ENCODE measurements around the gene STX18.

The STX18 gene

DNA sequence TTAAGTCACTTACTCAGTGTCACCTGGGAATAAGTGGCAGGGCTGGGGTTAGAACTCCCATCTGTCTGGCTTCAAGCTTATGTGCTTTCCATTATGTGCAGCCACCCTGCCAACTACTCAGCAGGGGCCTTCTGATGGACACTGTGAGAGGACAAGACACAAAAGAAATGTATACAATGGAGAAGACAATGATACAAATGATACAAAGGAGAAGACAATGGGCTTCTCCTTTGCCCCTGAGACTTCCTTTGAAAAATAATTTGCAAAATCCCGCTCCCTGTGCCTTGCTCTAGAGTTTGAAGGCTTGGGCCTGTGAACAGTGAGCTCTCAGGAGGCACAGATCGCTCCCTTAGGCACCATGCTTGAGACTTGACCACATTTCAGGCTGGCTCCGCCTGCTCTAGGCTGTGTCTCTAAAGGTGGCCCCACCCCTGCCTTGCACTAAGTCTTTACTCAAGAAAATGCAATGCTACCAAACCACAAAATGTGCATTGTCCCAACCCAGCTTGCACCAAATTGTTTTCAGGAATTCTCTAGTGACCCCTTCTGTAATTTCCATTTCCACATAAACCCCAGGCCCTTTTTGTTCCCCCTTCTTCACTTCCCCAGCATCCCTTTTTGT, 27.1 kb upstream of the STX18 start:
- TF ChIP-seq GATA3 (IDR thresholded peaks at IDR 0.05; ENCODE audit: low read depth, low read length) (no peak), GATA2 (IDR thresholded peaks at IDR 0.05; ENCODE audit: low read depth, low read length) (no peak)

DNA sequence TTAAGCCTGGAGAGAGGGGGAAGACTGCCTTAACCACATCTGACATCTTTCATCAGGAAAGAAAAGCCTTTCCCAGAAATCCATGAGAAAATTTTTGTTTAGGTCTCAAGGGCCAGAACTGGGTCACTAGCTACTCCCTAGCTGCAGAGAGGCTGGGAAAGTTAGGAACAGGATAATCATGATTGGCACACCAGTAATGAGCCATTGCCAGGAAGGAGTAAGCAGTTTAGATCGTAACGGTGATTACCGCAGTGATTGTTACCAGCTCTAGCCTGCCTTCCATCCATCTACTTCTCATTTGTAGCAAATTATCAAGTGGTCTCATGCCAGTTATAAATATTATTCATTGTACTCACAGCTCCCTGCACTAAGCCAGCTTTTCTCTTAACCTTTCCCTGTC, 22.7 kb upstream of the STX18 start:
- no peak for TF ChIP-seq GATA3 (IDR thresholded peaks at IDR 0.05; ENCODE audit: low read depth, low read length)
- no peak for TF ChIP-seq GATA2 (IDR thresholded peaks at IDR 0.05; ENCODE audit: low read depth, low read length)

DNA sequence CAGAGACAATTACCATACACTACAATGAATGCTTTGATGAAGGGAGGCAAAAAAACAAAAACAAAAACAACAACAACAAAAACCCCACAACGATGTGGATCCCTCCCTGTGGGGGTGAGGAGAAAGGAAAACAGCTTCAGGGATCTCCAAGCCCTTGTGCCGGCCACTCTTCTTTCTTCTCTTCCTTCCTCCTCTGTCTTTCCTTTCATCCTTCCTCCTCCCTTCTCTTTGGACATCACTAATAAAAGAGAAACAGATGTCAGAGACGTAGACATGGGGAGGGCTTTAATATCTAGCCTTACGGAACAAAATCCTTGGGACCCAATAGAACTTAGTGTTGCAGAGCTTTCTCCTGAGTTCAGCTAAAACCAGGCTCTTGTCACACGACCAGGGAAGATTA, 18.8 kb upstream of the STX18 start:
- TF ChIP-seq GATA2 (IDR thresholded peaks at IDR 0.05; ENCODE audit: low read depth, low read length) (no peak), GATA3 (IDR thresholded peaks at IDR 0.05; ENCODE audit: low read depth, low read length) (no peak)

DNA sequence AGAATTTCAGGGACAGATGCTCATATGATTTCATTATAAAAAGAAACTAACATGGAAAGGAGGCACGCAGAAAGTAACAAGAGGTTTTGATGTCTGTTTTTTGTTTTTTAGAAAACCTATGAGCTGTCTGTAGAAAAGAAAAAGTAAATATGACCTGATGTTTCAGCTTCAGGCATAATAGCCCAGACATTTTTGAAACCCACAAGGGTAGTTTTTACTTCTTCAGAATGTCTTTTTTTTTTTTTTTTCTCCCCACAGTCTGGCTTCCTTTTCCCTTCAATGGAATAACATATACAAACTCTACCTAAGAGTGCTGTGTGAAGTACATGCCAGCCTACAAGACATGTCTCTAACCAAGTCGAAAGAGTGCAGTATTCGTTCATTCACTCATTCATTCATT, 18.3 kb upstream of the STX18 start:
- TF ChIP-seq GATA2 (IDR thresholded peaks at IDR 0.05; ENCODE audit: low read depth, low read length) (no peak), GATA3 (IDR thresholded peaks at IDR 0.05; ENCODE audit: low read depth, low read length) (no peak)

DNA sequence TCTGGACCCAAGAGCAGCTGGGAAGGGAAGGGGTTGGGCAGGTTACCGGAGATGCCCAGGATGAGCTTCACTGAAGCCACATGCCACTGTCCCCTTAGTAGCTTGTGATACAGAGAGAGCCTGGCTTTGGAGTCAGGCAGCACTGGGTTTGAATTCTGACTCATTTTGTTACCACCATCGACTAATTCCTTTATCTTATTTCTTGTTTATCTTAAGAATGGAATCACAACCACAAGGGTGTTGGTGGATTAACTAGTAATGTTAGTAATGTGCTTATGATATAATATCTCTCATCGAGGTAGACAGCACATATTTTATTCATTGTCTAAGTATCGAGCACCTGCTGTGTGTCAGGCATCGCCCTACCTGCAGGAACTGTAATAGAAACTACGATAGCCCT, 17.7 kb upstream of the STX18 start:
- no peak for TF ChIP-seq GATA2 (IDR thresholded peaks at IDR 0.05; ENCODE audit: low read depth, low read length)
- TF ChIP-seq GATA3 (IDR thresholded peaks at IDR 0.05; ENCODE audit: low read depth, low read length), result no peak

DNA sequence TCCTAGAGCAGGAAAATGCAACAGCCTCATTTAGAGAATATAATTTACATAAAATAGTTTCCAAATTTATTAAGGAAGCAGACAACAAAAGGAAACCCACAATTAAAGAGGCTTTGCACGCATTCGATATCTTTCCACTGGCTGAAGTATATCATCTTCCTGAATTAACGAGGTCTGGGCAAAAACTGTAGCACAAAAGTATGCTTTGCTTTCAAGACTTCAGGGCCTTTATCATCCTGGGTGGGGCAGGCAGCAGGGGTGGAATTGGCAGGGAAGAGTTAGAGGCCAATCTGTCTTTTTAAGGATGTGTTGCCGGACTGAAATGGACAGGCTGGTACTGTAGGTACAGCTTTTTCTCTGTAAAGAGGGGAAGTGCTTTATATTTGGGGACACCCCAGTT, 17.0 kb upstream of the STX18 start:
- TF ChIP-seq GATA2 (IDR thresholded peaks at IDR 0.05; ENCODE audit: low read depth, low read length), result no peak
- TF ChIP-seq GATA3 (IDR thresholded peaks at IDR 0.05; ENCODE audit: low read depth, low read length), result no peak

DNA sequence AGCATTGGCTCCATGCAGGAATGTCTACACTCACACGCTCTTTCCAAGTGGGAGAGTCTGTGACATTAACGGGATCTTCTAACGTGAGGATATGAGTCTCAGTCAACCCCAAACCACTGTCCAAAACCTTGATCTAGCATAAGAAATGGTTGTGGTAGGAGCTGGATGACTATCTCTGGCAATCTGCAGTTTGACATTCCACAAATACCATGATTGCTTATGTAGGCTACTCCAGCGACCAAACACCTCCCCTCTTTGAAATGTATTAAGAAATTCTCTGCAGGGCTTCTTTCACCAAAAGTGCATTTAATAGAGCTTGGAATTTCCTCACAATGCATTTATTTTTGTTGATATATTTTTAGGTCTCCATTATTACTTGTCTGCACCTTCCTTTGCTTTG, 14.1 kb upstream of the STX18 start:
- TF ChIP-seq GATA2 (IDR thresholded peaks at IDR 0.05; ENCODE audit: low read depth, low read length) (no peak), GATA3 (IDR thresholded peaks at IDR 0.05; ENCODE audit: low read depth, low read length) (no peak)

DNA sequence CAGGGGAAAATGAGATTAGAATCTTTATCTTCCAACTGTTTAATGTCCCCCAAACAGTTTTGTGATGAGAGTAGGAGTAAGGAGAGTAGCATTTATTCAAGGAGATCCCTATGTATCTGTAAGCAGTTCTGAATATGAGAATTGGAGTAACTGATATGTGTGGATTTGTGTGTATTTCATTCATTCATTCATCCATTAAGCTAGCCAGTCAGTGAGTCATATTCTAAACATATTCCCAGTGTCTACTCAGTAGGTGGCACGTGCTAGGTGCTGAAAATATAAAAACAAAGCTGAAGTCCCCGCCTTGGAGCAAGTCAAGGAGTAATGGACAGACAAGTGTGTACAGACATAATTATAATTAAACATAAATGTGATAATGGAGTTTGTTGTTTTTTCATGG, 12.4 kb upstream of the STX18 start:
- TF ChIP-seq GATA2 (IDR thresholded peaks at IDR 0.05; ENCODE audit: low read depth, low read length) (no peak), GATA3 (IDR thresholded peaks at IDR 0.05; ENCODE audit: low read depth, low read length) (no peak)

DNA sequence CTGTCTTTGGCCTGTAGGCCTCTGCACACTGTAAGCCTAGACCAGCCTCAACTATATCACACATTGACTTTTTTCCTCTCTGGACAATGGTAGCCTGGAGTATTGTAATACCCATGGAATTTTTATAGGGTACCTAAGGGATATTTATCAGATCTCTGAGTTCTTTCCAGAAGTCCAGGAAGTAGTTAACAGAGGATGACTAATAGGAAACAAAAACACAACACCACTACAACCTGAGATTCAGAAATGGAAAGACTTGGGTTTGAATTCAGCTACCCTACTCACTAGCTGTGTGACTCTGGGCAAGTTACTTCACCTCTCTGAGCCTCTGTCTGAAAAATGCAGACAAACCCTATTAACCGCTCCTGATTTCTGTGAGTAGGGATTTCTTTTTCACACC, 7.7 kb upstream of the STX18 start:
- TF ChIP-seq GATA2 (IDR thresholded peaks at IDR 0.05; ENCODE audit: low read depth, low read length), result no peak
- no peak for TF ChIP-seq GATA3 (IDR thresholded peaks at IDR 0.05; ENCODE audit: low read depth, low read length)

DNA sequence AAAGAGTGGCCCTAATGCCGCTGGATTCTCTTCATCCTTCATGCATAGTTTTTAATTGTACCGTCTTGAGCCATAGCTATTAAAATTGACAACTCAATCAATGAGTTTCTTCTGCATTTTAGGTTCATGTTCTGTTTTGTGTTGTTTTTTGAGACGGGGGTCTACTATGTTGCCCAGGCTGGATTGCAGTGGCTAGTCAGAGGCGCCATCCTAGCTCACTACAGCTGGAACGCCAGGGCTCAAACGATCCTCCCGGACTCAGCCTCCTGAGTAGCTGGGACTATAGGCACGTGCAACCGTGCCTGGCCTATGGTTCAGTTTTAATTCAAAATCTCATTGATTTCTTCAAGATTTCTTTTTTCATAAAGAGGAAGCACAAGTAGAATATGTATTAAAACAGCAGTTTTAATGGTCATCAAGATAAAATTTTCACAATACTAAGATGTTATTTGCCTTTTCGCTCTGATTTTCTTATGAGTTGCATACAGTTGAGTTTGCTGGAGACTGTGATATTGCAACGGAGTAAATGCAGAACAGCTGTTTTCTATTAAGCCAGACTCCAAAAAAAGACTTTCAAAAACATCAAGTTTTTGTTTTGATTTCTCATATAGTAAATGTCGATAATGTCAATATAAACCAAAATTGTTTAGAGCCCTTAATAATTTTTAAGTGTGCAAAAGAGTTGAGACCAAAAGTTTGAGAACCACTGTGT, 1.1 kb upstream of the STX18 start:
- TF ChIP-seq GATA3 (IDR thresholded peaks at IDR 0.05; ENCODE audit: low read depth, low read length) (no peak), GATA2 (IDR thresholded peaks at IDR 0.05; ENCODE audit: low read depth, low read length) (no peak)

DNA sequence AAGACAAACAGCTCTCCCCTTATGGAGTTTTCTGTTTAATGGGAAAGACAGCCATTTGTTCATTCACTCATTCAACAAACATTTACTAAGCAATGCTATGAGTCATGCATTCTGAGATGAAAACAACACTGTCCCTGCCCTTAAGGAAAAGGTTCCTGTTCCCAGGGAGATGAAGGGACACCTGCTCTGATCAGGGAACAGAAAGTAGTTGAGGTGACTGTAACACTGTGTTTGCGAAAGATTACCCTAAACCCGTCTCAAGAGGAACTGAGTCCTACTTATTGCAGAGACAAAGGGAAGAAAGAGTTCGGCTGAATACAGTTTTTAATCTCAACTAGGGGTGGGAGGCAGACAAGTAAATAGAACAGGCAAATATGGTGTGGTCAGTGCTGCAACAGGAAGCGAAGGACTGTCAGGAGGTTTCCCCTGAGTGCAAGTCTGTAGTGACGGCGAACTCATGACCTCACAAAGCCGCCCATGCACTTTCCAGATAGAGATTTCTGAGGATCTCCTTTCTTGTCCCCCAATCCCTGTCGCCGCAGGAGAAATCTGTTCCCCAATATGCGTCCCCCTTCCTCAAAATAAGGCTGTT, 712 bp downstream of the STX18 start:
- no peak for TF ChIP-seq GATA3 (IDR thresholded peaks at IDR 0.05; ENCODE audit: low read depth, low read length)
- TF ChIP-seq GATA2 (IDR thresholded peaks at IDR 0.05; ENCODE audit: low read depth, low read length), result no peak

DNA sequence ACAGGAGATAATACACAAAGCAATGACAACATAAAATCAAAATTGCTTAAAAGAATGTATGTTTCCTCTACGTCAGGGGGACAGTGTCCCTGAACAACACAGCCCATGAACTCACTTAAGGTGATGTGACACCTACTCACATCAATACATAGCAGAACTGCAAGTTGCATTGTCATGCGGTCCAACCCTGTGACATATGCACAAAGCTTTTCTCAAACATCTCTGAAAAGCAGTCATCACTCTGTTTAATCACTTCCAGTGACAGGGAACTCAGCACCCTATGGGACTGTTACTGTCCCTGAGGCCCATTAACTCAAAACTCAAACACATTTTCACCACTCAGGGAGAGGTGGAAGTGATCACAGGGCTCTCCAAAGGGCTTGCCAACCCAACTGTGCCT, 2.4 kb downstream of the STX18 start:
- no peak for TF ChIP-seq GATA3 (IDR thresholded peaks at IDR 0.05; ENCODE audit: low read depth, low read length)
- no peak for TF ChIP-seq GATA2 (IDR thresholded peaks at IDR 0.05; ENCODE audit: low read depth, low read length)

DNA sequence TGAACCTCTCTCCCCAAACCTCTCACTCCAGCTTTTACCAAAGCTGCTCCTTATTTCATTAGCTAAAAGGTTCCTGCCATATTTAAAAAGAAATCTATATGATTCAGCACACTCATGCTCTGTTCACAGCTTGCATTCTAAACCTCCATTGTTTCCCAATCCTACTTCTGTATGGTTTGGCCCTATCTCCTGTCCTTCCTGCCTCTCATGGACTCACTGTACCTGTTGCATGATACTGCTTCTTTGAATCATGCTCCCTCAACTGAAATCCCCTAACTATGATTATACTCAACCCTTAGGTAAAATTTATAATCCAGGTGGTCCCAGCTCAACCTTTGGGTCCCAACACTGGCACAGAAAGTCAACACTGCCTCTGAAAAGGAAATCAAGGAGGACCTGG, 6.3 kb downstream of the STX18 start:
- TF ChIP-seq GATA2 (IDR thresholded peaks at IDR 0.05; ENCODE audit: low read depth, low read length) (no peak), GATA3 (IDR thresholded peaks at IDR 0.05; ENCODE audit: low read depth, low read length) (no peak)

DNA sequence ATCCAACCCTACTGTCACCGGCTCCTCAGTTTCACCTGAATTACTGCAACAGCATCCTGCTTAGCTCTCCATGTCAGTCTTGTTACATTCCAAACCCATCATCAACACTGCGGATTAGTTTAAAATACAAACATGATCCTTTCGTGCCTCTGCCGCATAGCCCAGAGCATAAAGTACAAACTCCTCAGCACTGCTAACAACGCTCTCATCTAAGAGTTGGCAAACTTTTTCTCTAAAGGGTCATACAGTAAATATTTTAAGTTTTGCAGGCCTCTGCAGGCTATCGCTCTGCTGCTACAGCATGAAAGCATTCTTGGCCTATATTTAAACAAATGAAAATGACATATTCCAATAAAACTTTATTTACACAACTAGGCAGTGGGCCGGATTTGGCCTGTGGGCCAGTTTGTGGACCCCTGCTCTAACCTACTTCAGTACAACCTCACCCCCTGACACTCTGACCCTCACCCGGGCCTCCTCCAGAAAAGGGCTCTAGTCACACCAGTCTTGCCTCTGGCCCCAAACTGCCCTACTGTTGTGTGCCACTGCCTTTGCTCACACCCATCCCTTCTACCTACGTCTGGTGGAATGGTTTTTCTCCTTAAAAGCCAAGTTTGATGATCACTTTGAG, 7.2 kb downstream of the STX18 start:
- TF ChIP-seq GATA2 (IDR thresholded peaks at IDR 0.05; ENCODE audit: low read depth, low read length) (no peak), GATA3 (IDR thresholded peaks at IDR 0.05; ENCODE audit: low read depth, low read length) (no peak)

Measured in SH-SY5Y (cell line).